Activated CD4-positive, alpha-beta T cell treated with anti-CD3 and anti-CD28 coated beads, Interleukin-2, amount 10 ng/mL, durations not matched to agents 24 days and 14 days (primary cell): Measurements from ENCODE around the gene EEF2. TPM values are rescaled to one million over a fixed set of nuclear protein-coding genes. Genes with fewer than 3 reads are reported as not detected.

Source experiments
- DNase-seq: peaks from one replicate; pipeline ENCODE4 v3.0.0; 2022
- H3K27ac Mint-ChIP-seq: one replicate; pipeline ENCODE4 v1.8.0; 2022; ENCODE audit warnings: mild to moderate bottlenecking, mixed read lengths
- H3K27me3 Mint-ChIP-seq: one replicate; pipeline ENCODE4 v1.8.0; 2022; ENCODE audit warnings: mixed read lengths
- H3K36me3 Mint-ChIP-seq: one replicate; pipeline ENCODE4 v1.8.0; 2022; ENCODE audit warnings: low read depth, mild to moderate bottlenecking, mixed read lengths
- H3K4me1 Mint-ChIP-seq: one replicate; pipeline ENCODE4 v1.8.0; 2021; ENCODE audit warnings: mixed read lengths
- H3K4me3 Mint-ChIP-seq: one replicate; pipeline ENCODE4 v1.8.0; 2022; ENCODE audit warnings: mild to moderate bottlenecking, moderate library complexity, mixed read lengths
- H3K9me3 Mint-ChIP-seq: one replicate; pipeline ENCODE4 v1.8.0; 2021; ENCODE audit warnings: mixed read lengths
- intact Hi-C: fragments of 100-400 bp; cut with micrococcal nuclease; formaldehyde crosslinking; loops from one replicate; pipeline ENCODE4 v1.15.1; 2023
- total RNA-seq: library from RNA; stranded (reverse); gene quantifications from 2 replicates; pipeline ENCODE4 v1.2.3, GENCODE V29; 2022

The EEF2 gene
- 2,394 and 2,438 TPM in 2 replicates for total RNA-seq

DNA sequence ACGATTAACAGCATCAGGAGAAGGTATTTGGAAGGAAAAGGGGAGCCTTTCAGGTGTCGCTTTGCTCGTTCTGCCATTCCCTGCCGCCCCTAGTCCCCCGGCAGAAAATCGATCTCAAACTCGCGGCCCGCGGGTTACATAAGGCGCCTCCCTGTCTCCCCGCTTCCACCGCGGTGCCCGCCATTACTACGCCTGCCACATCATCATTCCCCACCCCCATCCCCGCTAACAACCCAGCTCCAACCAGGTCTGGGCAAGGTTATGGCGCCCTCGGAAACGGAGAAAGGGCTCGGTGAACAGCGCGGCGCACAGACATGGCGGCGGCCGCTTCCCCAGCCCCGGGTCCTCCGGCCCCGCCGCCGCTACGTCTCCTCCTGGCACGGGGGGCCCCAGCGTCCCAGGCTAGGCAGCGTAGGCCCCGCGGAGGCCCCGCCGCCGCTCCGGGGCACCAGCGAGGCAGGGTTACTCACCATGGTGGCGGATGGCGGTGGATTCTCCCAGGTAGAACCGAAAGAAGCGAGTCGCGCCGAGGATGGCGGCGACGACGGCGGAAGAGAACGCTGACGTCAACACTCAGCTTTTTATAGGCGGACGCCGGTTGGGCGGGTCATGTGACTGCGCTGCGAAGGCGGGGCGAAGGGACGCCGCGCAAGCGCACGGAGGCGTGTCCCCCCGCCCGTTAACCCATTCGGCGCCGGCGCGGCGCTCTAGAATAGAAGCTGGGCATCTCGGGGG is at the start of gene EEF2:
Gene EEF2 (minus strand): TSS at position 556 of the 735 bp plus-strand sequence. CDS start 83 bp downstream, at position 473.
- peak; percentile 97 for DNase-seq
- H3K36me3 Mint-ChIP-seq, result peaks cover 49% of the 10 kb centered on the region
- peaks cover 31% of the 10 kb centered on the region for H3K4me1 Mint-ChIP-seq
- H3K27ac Mint-ChIP-seq, result peak within 1 kb of the TSS; percentile 93
- no peaks in the 10 kb centered on the region for H3K27me3 Mint-ChIP-seq
- intact Hi-C loops, result loop anchor here (1.0 to 5.0 kb wide), 5 partner anchors 14 to 223 kb away; partner anchors contain the start of genes ANKRD24, APBA3, DAPK3 and MRPL54
- H3K4me3 Mint-ChIP-seq, result peak within 1 kb of the TSS; percentile 94
- no peaks in the 10 kb centered on the region for H3K9me3 Mint-ChIP-seq

DNA sequence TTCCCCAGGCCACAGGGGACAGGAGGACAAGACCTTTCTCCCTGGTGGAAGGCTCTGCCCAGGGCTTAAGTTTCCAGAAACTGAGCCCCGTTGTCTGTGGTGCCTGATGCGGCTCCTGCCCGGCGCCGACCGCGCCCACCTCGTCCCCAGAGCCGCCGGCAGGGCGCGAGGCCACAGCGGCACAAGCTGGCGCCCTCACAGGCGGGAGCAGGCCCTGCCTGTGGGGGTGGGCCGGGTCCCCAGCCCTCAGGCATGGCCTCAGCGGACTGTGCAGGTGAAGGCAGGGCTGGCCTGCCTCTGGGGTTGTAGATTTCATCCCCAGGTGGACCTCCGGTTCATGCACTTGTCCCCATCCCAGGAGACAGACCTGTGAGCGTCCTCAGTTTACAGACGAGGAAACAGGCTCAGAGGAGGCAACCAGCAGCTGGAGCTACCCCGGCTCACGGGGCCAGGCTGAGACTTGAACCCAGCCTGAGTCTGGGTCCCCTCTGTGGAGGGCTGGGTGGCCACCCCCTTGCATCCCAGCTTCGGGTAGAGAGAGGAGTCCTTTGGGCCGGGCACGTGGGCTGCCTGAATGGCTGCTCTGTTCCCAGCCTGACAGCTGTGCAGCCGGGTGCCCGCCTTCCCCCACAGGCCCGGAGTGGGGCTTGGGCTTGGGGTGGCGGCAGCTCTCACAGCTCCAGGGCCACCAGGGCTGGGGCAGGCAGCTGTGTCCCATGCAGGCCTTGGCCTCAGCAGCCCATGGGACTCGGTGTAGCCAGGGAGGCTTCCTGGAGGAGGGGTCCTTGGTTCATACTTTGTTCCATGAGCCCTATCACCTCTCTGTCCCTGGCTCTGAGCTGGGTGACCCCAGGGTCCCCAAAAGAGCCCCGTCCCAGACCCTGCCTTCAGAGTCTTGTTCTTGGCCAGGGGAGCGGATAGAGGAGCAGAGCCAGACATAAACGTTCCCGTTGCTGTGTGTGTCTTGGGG is 49.1 kb upstream of the EEF2 start:
- Mint-ChIP-seq H3K4me1 (no peaks in the 10 kb centered on the region), H3K4me3 (no peak overlapping the region), H3K27ac (peak overlapping the region; percentile 34), H3K27me3 (no peaks in the 10 kb centered on the region), H3K9me3 (no peaks in the 10 kb centered on the region), H3K36me3 (peaks cover 5% of the 10 kb centered on the region)
- intact Hi-C loops, result no loop called here
- no peak for DNase-seq

DNA sequence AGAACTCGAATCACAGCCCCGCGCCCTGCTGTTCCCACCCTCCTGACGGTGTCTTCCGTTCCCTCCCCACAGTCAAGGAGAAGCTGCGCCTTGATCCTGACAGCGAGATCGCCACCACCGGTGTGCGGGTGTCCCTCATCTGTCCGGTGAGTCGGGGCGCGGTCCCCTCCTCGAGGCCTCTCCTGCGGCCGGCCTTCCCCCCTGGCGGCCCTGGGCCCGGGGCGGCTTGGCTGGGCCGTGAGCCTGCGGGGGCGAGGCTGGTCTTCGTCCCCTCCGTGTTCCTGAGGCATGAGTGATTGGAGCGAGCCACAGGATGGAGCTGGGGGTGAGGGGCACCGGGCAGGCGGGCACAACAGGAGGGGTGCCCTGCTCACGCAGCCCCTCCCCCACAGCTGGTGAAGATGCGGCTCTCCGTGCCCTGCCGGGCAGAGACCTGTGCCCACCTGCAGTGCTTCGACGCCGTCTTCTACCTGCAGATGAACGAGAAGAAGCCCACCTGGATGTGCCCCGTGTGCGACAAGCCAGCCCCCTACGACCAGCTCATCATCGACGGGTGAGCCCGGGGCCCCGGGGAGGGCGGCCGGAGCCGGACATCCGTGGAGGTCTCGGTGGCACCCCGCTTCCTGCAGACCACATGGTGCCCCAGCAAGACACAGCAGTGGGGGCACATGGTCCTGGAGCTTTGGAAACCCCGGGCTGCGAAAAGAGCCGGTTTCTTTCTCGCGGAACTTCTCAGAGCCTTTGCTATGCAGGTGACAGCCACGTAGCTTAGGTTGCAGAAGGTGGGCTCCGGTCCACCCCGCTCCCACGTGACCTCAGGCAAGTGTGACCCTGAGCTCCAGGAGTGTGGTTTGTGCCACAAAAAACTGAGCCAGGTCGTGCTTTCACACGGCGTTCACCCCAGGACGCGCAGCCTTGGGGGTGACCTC is 48.0 kb upstream of the EEF2 start:
- no peaks in the 10 kb centered on the region for H3K27me3 Mint-ChIP-seq
- DNase-seq, result no peak
- H3K27ac Mint-ChIP-seq, result no peak overlapping the region
- H3K36me3 Mint-ChIP-seq, result peaks cover 5% of the 10 kb centered on the region
- intact Hi-C loops, result no loop called here
- H3K9me3 Mint-ChIP-seq, result no peaks in the 10 kb centered on the region
- H3K4me3 Mint-ChIP-seq, result no peak overlapping the region
- no peaks in the 10 kb centered on the region for H3K4me1 Mint-ChIP-seq

DNA sequence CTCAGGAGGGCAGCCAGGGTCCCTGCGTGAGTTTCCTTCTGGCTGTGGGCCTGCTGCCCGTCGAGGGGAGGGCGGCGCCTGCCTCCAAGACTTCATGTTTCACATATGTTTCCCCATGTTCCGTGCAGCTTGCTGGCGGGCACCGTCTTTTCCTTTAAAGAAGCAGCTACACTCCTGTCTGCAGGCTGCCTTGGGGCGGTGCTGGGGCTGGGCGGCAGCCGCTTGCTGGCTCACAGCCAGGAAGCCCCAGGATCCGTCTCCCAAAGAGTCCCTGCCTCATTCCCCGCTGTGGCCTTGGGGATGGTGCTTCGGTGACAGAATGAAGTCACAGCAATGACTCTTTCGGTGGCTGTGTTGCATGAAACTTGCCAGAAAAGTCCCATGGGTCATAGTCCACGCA is 47.2 kb upstream of the EEF2 start:
- H3K9me3 Mint-ChIP-seq, result no peaks in the 10 kb centered on the region
- no peaks in the 10 kb centered on the region for H3K27me3 Mint-ChIP-seq
- intact Hi-C loops, result no loop called here
- no peak overlapping the region for H3K27ac Mint-ChIP-seq
- H3K36me3 Mint-ChIP-seq, result peaks cover 3% of the 10 kb centered on the region
- no peaks in the 10 kb centered on the region for H3K4me1 Mint-ChIP-seq
- no peak for DNase-seq
- no peak overlapping the region for H3K4me3 Mint-ChIP-seq

DNA sequence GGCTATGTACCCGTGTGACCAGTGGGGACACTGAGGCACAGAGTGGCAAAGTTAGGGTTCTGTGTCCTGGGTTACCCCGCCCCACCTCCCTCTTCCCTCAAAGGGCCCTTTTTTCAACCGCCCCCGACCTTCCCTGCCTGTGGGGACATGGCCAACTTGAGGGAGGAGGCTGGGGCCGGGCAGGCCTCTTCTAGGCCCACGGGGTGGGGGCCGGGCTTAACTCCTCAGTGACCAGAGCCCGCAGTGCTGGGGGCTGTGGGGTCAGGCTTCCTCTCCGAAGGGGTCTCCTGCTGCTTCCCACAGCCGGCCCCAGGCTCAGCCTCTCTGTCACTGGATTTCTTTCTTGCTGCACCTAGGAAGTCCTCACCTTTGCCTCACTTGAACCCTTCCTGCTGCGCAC is 46.2 kb upstream of the EEF2 start:
- Mint-ChIP-seq H3K27me3 (no peaks in the 10 kb centered on the region), H3K36me3 (peaks cover 9% of the 10 kb centered on the region), H3K4me1 (no peaks in the 10 kb centered on the region), H3K9me3 (no peaks in the 10 kb centered on the region), H3K4me3 (no peak overlapping the region), H3K27ac (no peak overlapping the region)
- intact Hi-C loops, result no loop called here
- DNase-seq, result no peak

DNA sequence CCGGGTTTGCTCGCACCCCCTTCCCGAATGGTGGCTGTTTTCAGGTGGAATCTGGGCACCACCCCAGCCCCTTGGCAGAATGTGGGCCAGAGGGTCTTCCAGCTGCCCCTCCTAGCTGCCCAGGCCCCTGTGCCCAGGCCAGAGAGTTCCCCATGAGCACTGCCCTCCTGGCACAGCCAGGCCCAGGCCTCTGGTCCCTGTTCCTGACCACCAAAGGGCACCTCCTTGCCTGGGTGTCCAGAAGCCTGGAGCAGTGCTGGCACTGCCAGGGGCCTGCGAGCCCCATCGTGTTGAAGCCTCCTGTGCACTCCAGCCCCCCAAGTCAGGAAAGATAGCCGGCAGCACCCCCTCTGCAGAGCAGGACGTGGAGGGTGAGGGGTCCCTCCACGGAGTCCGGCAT is 45.7 kb upstream of the EEF2 start:
- no peaks in the 10 kb centered on the region for H3K27me3 Mint-ChIP-seq
- H3K27ac Mint-ChIP-seq, result no peak overlapping the region
- no peaks in the 10 kb centered on the region for H3K9me3 Mint-ChIP-seq
- H3K4me1 Mint-ChIP-seq, result no peaks in the 10 kb centered on the region
- peaks cover 12% of the 10 kb centered on the region for H3K36me3 Mint-ChIP-seq
- H3K4me3 Mint-ChIP-seq, result no peak overlapping the region
- DNase-seq, result no peak
- intact Hi-C loops, result no loop called here

DNA sequence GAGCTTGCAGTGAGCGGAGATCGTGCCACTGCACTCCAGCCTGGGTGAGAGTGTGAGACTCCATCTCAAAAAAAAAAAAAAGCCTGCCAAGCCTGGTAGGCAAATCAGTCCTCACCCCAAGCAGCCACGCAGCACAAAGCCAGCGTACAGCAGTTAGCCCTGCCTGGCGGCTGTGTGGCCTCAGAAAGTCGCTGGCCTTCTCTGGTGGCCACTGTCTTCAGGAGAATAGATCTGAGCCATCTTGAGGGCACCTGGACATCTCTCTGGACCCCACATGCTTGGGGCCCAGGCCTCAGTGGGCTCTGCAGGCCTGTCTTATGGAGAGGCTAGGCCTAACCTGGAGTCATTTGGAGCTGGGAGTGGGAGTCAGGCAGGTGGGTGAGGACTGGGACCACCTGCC is 45.3 kb upstream of the EEF2 start:
- H3K9me3 Mint-ChIP-seq, result no peaks in the 10 kb centered on the region
- no peaks in the 10 kb centered on the region for H3K4me1 Mint-ChIP-seq
- no peaks in the 10 kb centered on the region for H3K27me3 Mint-ChIP-seq
- H3K27ac Mint-ChIP-seq, result no peak overlapping the region
- no peak overlapping the region for H3K4me3 Mint-ChIP-seq
- intact Hi-C loops, result no loop called here
- peaks cover 13% of the 10 kb centered on the region for H3K36me3 Mint-ChIP-seq
- no peak for DNase-seq

DNA sequence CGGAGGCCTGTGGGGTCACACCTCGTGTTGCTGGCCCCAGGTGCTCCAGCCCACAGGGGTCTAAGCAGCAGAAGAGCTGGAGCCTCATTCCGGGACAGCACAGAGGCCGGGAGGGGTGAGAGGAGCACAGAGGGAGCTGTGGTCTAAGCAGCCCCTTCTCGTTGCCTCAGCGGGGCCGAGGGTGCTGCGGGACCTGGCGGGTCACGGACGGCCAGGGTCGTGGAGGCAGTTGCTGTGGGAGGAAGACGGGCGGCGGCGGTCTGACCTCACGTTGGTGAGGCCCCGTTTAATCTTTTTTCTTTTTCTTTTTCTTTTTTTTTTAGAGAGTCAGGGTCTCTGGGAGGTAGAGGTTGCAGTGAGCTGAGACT is 44.0 kb upstream of the EEF2 start:
- Mint-ChIP-seq H3K27me3 (no peaks in the 10 kb centered on the region), H3K9me3 (no peaks in the 10 kb centered on the region), H3K27ac (no peak overlapping the region), H3K36me3 (peaks cover 12% of the 10 kb centered on the region), H3K4me3 (no peak overlapping the region), H3K4me1 (no peaks in the 10 kb centered on the region)
- intact Hi-C loops, result no loop called here
- no peak for DNase-seq

DNA sequence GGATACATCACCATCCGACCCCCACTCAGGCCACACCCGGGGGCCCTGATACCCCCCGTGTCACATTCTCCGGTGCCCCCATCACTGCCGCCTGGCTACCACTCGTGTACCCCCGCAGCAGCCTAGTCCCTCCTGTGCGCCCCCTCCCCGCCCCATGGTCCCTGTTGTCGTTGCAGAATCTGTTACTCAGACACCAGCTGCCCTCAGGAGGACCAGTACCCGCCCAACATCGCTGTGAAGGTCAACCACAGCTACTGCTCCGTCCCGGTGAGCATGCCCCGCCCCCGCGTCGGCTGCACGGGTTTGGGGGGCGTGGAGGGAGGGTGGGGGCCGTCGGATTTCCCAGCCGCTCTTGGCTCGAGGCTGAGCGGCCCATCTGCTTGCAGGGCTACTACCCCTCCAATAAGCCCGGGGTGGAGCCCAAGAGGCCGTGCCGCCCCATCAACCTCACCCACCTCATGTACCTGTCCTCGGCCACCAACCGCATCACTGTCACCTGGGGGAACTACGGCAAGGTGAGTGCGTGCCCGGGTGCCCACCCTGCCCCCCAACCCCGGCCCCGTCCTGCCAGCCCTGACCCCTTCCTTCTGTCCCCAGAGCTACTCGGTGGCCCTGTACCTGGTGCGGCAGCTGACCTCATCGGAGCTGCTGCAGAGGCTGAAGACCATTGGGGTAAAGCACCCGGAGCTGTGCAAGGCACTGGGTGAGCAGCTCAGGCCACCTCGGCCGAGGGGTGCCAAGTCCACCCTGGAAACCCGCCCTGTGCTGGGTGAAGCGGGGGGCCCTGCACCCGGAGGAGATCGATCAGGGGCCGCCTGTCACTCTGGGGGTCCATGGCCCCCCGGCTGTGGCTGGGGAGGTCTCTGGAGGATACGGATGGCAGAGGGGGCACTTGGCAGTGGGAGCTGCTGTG is 43.3 kb upstream of the EEF2 start:
- no peaks in the 10 kb centered on the region for H3K4me1 Mint-ChIP-seq
- H3K4me3 Mint-ChIP-seq, result no peak overlapping the region
- intact Hi-C loops, result no loop called here
- no peak overlapping the region for H3K27ac Mint-ChIP-seq
- H3K27me3 Mint-ChIP-seq, result no peaks in the 10 kb centered on the region
- DNase-seq, result no peak
- H3K9me3 Mint-ChIP-seq, result no peaks in the 10 kb centered on the region
- peaks cover 12% of the 10 kb centered on the region for H3K36me3 Mint-ChIP-seq

DNA sequence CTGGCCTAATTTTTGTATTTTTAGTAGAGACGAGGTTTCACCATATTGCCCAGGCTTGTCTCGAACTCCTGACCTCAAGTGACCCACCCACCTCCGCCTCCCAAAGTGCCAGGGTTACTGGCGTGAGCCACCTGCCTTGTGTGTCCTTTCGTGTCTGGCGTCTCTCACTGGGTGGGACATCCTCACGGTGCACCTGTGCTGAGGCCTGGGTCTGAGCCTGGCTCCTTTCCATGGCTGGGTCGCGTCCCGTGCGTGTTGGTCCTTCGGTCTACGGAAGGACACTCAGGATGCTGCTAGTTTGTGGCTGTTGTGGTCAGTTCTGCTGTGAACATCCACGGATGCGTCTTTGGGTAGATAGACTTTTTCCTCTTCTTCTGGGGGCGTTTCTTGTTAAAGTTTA is 41.9 kb upstream of the EEF2 start:
- H3K27me3 Mint-ChIP-seq, result no peaks in the 10 kb centered on the region
- H3K4me1 Mint-ChIP-seq, result no peaks in the 10 kb centered on the region
- peaks cover 13% of the 10 kb centered on the region for H3K36me3 Mint-ChIP-seq
- intact Hi-C loops, result no loop called here
- H3K27ac Mint-ChIP-seq, result no peak overlapping the region
- DNase-seq, result no peak
- H3K4me3 Mint-ChIP-seq, result no peak overlapping the region
- no peaks in the 10 kb centered on the region for H3K9me3 Mint-ChIP-seq

DNA sequence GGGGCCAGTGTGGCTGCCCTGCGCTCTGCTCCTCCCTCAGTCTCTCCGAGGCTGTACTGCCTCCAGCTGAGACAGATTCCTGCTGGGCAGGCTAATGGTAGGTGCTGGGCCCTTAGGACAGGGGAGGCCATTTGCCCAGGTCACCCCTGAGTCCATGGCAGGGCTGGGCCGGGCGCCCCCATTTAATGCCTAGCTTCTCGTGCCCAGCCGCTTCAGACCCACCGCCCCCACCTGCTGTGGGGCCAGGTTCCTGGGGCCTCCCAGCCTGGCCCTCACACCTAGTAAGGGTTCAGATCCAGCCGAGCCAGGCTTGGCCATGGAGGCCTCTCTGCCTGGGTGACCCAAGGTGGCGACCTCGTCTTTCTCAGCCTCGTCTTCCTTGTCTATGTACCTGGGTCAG is 40.1 kb upstream of the EEF2 start:
- intact Hi-C loops, result no loop called here
- no peaks in the 10 kb centered on the region for H3K4me1 Mint-ChIP-seq

DNA sequence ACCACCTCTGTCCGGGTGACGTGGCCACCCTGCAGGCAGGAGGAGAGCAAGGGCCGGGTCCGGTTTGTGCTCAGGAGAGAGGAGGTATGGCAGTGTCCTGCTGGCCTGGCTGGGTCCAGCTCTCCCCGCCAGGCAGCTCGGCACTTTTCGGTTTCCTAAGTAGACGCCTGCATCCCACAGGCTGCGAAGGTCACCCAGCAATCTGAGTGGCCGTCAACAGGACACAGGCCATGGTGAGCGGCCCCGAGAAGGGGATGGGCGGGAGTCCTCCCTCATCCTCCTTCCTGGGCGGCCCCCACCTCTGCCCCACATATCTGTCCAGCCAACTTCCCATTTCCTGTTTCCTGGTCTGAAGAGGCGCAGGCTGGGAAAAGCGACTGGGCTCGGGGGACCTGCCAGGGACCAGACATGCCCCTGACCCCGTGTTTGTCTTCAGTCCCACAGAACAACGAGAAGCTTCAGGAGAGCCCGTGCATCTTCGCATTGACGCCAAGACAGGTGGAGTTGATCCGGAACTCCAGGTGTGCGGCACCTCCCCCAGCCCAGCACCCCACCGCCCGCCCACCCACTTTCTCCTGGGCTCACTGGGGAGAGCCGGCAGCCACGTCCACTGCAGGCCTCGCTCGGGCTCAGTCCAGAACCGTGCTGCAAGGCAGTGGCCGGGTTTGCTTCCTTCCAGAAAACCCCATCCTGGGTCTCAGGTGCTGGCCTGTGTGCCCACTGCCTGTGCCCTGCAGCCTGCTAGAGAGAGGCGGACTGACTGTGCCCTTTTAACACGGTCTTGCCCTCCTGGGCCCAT is 38.5 kb upstream of the EEF2 start:
- no peak overlapping the region for H3K4me3 Mint-ChIP-seq
- peaks cover 21% of the 10 kb centered on the region for H3K36me3 Mint-ChIP-seq
- intact Hi-C loops, result no loop called here
- no peaks in the 10 kb centered on the region for H3K27me3 Mint-ChIP-seq
- H3K4me1 Mint-ChIP-seq, result no peaks in the 10 kb centered on the region
- no peaks in the 10 kb centered on the region for H3K9me3 Mint-ChIP-seq
- H3K27ac Mint-ChIP-seq, result no peak overlapping the region
- DNase-seq, result no peak

More for the DNA sequence above, 40.1 kb upstream of the EEF2 start:
- Mint-ChIP-seq H3K27ac (no peak overlapping the region), H3K27me3 (no peaks in the 10 kb centered on the region), H3K9me3 (no peaks in the 10 kb centered on the region), H3K4me3 (no peak overlapping the region), H3K36me3 (peaks cover 21% of the 10 kb centered on the region)
- DNase-seq, result no peak
